Stimulated activated CD4-positive, alpha-beta T cell treated with anti-CD3 and anti-CD28 coated beads, Interleukin-2, amount 100 ng/mL, for 4 hours (primary cell): ENCODE measurements around the gene DHX35.
"Not testable (repeated sequence)": the region's sequence is repeated elsewhere in the genome, so short reads cannot be mapped to it uniquely, and the experiment has no call there.

Experiments
- DNase-seq: peaks from one replicate; pipeline ENCODE4 v3.0.0-alpha.2; 2020; ENCODE audit warnings: low read depth

Gene DHX35

GRCh38 chr20:38940644-38941043 lies 21.5 kb upstream of the DHX35 start:
- DNase-seq: no peak

- no peak for DNase-seq
Observed at GRCh38 chr20:38941726-38942389, 20.3 kb upstream of the DHX35 start.

GRCh38 chr20:38945012-38945411 lies 17.1 kb upstream of the DHX35 start:
- no peak for DNase-seq

- DNase-seq: no peak
Observed at GRCh38 chr20:38946836-38947235, 15.3 kb upstream of the DHX35 start.

- no peak for DNase-seq
Observed at GRCh38 chr20:38947931-38948362, 14.2 kb upstream of the DHX35 start.

GRCh38 chr20:38950254-38950653 lies 11.9 kb upstream of the DHX35 start:
- DNase-seq: no peak

- DNase-seq: no peak
Observed at GRCh38 chr20:38951611-38952010, 10.5 kb upstream of the DHX35 start.

GRCh38 chr20:38952153-38952552 lies 10.0 kb upstream of the DHX35 start:
- no peak for DNase-seq

GRCh38 chr20:38953630-38954340 lies 8.4 kb upstream of the DHX35 start:
- DNase-seq: no peak

GRCh38 chr20:38957235-38957876 lies 4.8 kb upstream of the DHX35 start:
- DNase-seq: no peak

- no peak for DNase-seq
Observed at GRCh38 chr20:38957915-38958485, 4.1 kb upstream of the DHX35 start.

- DNase-seq: not testable (repeated sequence)
Observed at GRCh38 chr20:38960187-38960687, 1.9 kb upstream of the DHX35 start.

GRCh38 chr20:38961530-38962043 lies 557 bp upstream of the DHX35 start:
- peak; percentile 4 for DNase-seq

- no peak for DNase-seq
Observed at GRCh38 chr20:38962928-38963401, 821 bp downstream of the DHX35 start.

GRCh38 chr20:38963745-38964144 lies 1.6 kb downstream of the DHX35 start:
- no peak for DNase-seq

- no peak for DNase-seq
Observed at GRCh38 chr20:38965264-38965663, 3.1 kb downstream of the DHX35 start.

- no peak for DNase-seq
Observed at GRCh38 chr20:38968090-38968489, 5.9 kb downstream of the DHX35 start.

GRCh38 chr20:38969708-38970107 lies 7.6 kb downstream of the DHX35 start:
- DNase-seq: no peak

GRCh38 chr20:38970302-38970701 lies 8.2 kb downstream of the DHX35 start:
- DNase-seq: no peak

- DNase-seq: no peak
Observed at GRCh38 chr20:38973107-38973506, 11.0 kb downstream of the DHX35 start.

GRCh38 chr20:38973645-38974044 lies 11.5 kb downstream of the DHX35 start:
- DNase-seq: no peak

- DNase-seq: no peak
Observed at GRCh38 chr20:38975539-38976120, 13.5 kb downstream of the DHX35 start.
